Breast epithelium (tissue), 4 donors: Measurements from ENCODE around the gene STAG1. TPM values are rescaled to one million over a fixed set of nuclear protein-coding genes. Genes with fewer than 3 reads are reported as not detected.

ENCODE experiments used
- DNase-seq, 2 donors: peaks; one replicate each; pipeline ENCODE4 v3.0.0-alpha.2; 2019; ENCODE audit warnings: low spot score in 2 of 2
- H3K27ac ChIP-seq, 2 donors: fragments of 200-600 bp; sonication (generic) in 1 of 2; one replicate each; pipeline ENCODE4 v1.5.1; 2016 to 2019; ENCODE audit warnings: mild to moderate bottlenecking in 1 of 2
- H3K27me3 ChIP-seq, 2 donors: fragments of 200-600 bp; sonication (generic) in 1 of 2; one replicate each; pipeline versions ENCODE4 v1.5.1 to v1.6.0; 2017 to 2019; ENCODE audit warnings: control low read depth in 1 of 2, mild to moderate bottlenecking in 1 of 2
- H3K36me3 ChIP-seq: fragments of 200-600 bp; one replicate; pipeline ENCODE4 v1.5.1; 2019
- H3K4me1 ChIP-seq, 2 donors: fragments of 200-600 bp; sonication (generic); one replicate each; pipeline ENCODE4 v1.5.1; 2016 to 2019; ENCODE audit warnings: control low read depth in 1 of 2
- H3K4me3 ChIP-seq, 3 donors: fragments of 200-600 bp; sonication (generic); 1 replicate in 2 of 3; 2 replicates in 1 of 3; pipeline ENCODE4 v1.5.1; 2016 to 2019; ENCODE audit warnings: mild to moderate bottlenecking in 3 of 3, moderate library complexity in 2 of 3
- H3K9me3 ChIP-seq, 2 donors: fragments of 200-600 bp; sonication (generic) in 1 of 2; one replicate each; pipeline ENCODE4 v1.5.1; 2016 to 2019; ENCODE audit warnings: control low read depth in 1 of 2
- CTCF ChIP-seq, 3 donors: fragments of 450-650 bp; IDR thresholded peaks; one replicate each; pipeline ENCODE4 v1.5.1; 2016 to 2017; ENCODE audit warnings: antibody characterized with exemption in 3 of 3, mild to moderate bottlenecking in 3 of 3, moderate library complexity in 3 of 3
- POLR2A ChIP-seq: fragments of 450-650 bp; IDR thresholded peaks from one replicate; pipeline ENCODE4 v1.6.1; 2016; ENCODE audit warnings: antibody characterized with exemption, mild to moderate bottlenecking, moderate library complexity
- POLR2AphosphoS5 ChIP-seq, 3 donors: sonication (generic); formaldehyde crosslinking; IDR thresholded peaks; one replicate each; pipeline ENCODE4 v1.6.1; 2017; ENCODE audit warnings: antibody characterized with exemption in 3 of 3
- intact Hi-C: fragments of 100-400 bp; cut with DNase I; formaldehyde crosslinking; loops from one replicate; pipeline ENCODE4 v1.15.1; 2023; ENCODE audit warnings: low total_unique reads
- total RNA-seq, 3 donors: library from RNA; depleted of rRNA; stranded (reverse); fragments of >200 nt; gene quantifications; one replicate each; pipeline ENCODE4 v1.1.0, GENCODE V29; 2016

Gene STAG1
- total RNA-seq, 3 donors from 2014 or later = 54.4 to 83.7 (median 73.7) TPM

- no peak for TF ChIP-seq POLR2A
- H3K27me3 ChIP-seq = no peaks in the 10 kb centered on the region
- no peaks in the 10 kb centered on the region for H3K9me3 ChIP-seq
- H3K27ac ChIP-seq = no peak overlapping the region
- H3K4me3 ChIP-seq = no peak overlapping the region
- H3K4me1 ChIP-seq = no peaks in the 10 kb centered on the region
- no peaks in the 10 kb centered on the region for H3K36me3 ChIP-seq
- no peak for DNase-seq
- intact Hi-C loops = no loop called here
Observed at GRCh38 chr3:136404056-136404455, 348.1 kb downstream of the STAG1 start.

GRCh38 chr3:136396916-136397315 is 355.3 kb downstream of the STAG1 start:
- intact Hi-C loops = no loop called here

GRCh38 chr3:136390574-136390973 is 361.6 kb downstream of the STAG1 start:
- Histone ChIP-seq H3K4me1 (no peaks in the 10 kb centered on the region), H3K4me3 (no peak overlapping the region), H3K27ac (no peak overlapping the region), H3K36me3 (no peaks in the 10 kb centered on the region), H3K9me3 (no peaks in the 10 kb centered on the region), H3K27me3 (no peaks in the 10 kb centered on the region)
- TF ChIP-seq POLR2A (no peak), CTCF (IDR thresholded peaks at IDR 0.05) (no peak), POLR2AphosphoS5 (IDR thresholded peaks at IDR 0.05) (no peak)
- DNase-seq = no peak
- intact Hi-C loops = no loop called here

More at GRCh38 chr3:136396916-136397315, 355.3 kb downstream of the STAG1 start:
- Histone ChIP-seq H3K9me3 (no peaks in the 10 kb centered on the region), H3K4me3 (no peak overlapping the region), H3K4me1 (no peaks in the 10 kb centered on the region), H3K27me3 (no peaks in the 10 kb centered on the region), H3K27ac (no peak overlapping the region), H3K36me3 (no peaks in the 10 kb centered on the region)
- DNase-seq = no peak
- TF ChIP-seq POLR2A (no peak), POLR2AphosphoS5 (IDR thresholded peaks at IDR 0.05) (no peak), CTCF (IDR thresholded peaks at IDR 0.05) (no peak)

- TF ChIP-seq POLR2A (no peak), POLR2AphosphoS5 (IDR thresholded peaks at IDR 0.05) (no peak), CTCF (IDR thresholded peaks at IDR 0.05) (no peak)
- H3K36me3 ChIP-seq = no peaks in the 10 kb centered on the region
- DNase-seq = no peak
- no peaks in the 10 kb centered on the region for H3K4me1 ChIP-seq
- intact Hi-C loops = no loop called here
- no peak overlapping the region for H3K27ac ChIP-seq
- H3K9me3 ChIP-seq = no peaks in the 10 kb centered on the region
- no peak overlapping the region for H3K4me3 ChIP-seq
- H3K27me3 ChIP-seq = no peaks in the 10 kb centered on the region
Observed at GRCh38 chr3:136387031-136387430, 365.1 kb downstream of the STAG1 start.

- Histone ChIP-seq H3K27me3 (no peaks in the 10 kb centered on the region), H3K9me3 (no peaks in the 10 kb centered on the region), H3K27ac (no peak overlapping the region), H3K4me1 (no peaks in the 10 kb centered on the region), H3K36me3 (no peaks in the 10 kb centered on the region), H3K4me3 (no peak overlapping the region)
- no peak for DNase-seq
- intact Hi-C loops = no loop called here
- no peak for TF ChIP-seq CTCF (IDR thresholded peaks at IDR 0.05)
- TF ChIP-seq POLR2A = no peak
- no peak for TF ChIP-seq POLR2AphosphoS5 (IDR thresholded peaks at IDR 0.05)
Observed at GRCh38 chr3:136385457-136385856, 366.7 kb downstream of the STAG1 start.

- no peaks in the 10 kb centered on the region for H3K36me3 ChIP-seq
- no peaks in the 10 kb centered on the region for H3K9me3 ChIP-seq
- no peak for DNase-seq
- no peak overlapping the region for H3K4me3 ChIP-seq
- H3K4me1 ChIP-seq = no peaks in the 10 kb centered on the region
- TF ChIP-seq POLR2AphosphoS5 (IDR thresholded peaks at IDR 0.05) (no peak), POLR2A (no peak), CTCF (IDR thresholded peaks at IDR 0.05) (no peak)
- no peaks in the 10 kb centered on the region for H3K27me3 ChIP-seq
- H3K27ac ChIP-seq = no peak overlapping the region
- intact Hi-C loops = no loop called here
Observed at GRCh38 chr3:136381051-136381450, 371.1 kb downstream of the STAG1 start.
